ENCODE results near the gene PTPRN2. TPM values are rescaled to one million over a fixed set of nuclear protein-coding genes. Genes with fewer than 3 reads are reported as not detected.

The PTPRN2 gene
- total RNA-seq, 1 experiment from 2014 or later = 1.1 TPM

DNA sequence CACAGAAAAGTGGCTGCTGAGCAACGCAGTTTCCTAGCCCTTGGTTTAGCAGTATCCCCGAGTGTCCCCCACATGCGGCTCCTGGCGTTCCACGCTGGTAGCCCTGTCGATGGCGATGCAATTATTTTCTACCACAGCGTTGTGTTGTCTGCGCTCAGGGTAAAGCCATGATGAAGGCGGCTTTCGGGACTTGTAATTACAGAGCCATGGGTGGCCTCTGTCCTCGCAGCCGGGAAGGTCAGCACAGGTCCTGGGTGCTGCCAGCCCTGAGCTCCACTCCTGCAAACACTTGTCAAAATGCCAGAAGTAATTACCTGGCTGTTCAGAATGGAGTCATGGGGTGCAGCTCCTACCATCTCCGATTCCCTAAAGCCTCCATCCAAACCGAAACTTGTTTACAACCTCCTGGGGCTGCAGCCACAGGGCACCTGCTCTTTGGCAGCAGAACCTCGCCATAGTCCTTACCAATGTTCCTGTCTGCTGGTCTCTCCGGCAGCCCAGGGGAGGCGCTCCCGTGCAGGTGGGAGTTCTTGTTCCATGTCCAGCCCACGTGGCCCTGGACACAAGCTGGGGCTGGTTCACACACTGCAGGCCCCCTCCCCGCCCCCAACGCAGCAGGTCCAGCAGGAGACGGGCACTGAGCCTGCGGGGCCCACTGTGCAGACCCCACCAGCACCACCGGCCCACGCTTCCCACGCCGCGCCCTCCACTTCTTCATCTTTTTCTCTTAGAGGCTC, 512.6 kb downstream of the PTPRN2 start:
- Histone ChIP-seq H3K27me3 (ENCODE audit: control insufficient read depth, insufficient read depth, low read length) (peaks cover 3% of the 10 kb centered on the region; the same call in 1 of the 2 replicates), H3K4me1 (ENCODE audit: control insufficient read depth, insufficient read depth, low read length) (no peaks in the 10 kb centered on the region), H3K36me3 (ENCODE audit: control insufficient read depth, insufficient read depth, low read length) (no peaks in the 10 kb centered on the region), H3K9me3 (ENCODE audit: control insufficient read depth, insufficient read depth, low read depth, low read length) (no peaks in the 10 kb centered on the region), H3K27ac (ENCODE audit: low read length) (no peak overlapping the region), H3K4me3 (ENCODE audit: low read depth in 2 of 2, low read length in 2 of 2) (no peak overlapping the region)
- BruUV-seq (replicated peaks) = no TSS peak
- no peak for TF ChIP-seq POLR2AphosphoS5 (IDR thresholded peaks at IDR 0.05; ENCODE audit: low read depth, low read length)
- TF ChIP-seq, protein P1, sequence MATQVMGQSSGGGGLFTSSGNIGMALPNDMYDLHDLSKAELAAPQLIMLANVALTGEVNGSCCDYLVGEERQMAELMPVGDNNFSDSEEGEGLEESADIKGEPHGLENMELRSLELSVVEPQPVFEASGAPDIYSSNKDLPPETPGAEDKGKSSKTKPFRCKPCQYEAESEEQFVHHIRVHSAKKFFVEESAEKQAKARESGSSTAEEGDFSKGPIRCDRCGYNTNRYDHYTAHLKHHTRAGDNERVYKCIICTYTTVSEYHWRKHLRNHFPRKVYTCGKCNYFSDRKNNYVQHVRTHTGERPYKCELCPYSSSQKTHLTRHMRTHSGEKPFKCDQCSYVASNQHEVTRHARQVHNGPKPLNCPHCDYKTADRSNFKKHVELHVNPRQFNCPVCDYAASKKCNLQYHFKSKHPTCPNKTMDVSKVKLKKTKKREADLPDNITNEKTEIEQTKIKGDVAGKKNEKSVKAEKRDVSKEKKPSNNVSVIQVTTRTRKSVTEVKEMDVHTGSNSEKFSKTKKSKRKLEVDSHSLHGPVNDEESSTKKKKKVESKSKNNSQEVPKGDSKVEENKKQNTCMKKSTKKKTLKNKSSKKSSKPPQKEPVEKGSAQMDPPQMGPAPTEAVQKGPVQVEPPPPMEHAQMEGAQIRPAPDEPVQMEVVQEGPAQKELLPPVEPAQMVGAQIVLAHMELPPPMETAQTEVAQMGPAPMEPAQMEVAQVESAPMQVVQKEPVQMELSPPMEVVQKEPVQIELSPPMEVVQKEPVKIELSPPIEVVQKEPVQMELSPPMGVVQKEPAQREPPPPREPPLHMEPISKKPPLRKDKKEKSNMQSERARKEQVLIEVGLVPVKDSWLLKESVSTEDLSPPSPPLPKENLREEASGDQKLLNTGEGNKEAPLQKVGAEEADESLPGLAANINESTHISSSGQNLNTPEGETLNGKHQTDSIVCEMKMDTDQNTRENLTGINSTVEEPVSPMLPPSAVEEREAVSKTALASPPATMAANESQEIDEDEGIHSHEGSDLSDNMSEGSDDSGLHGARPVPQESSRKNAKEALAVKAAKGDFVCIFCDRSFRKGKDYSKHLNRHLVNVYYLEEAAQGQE (IDR thresholded peaks at IDR 0.05; ENCODE audit: insufficient read depth in 1 of 2, low read depth in 2 of 2, low read length in 1 of 2) = no peak
- no peak for TF ChIP-seq TCF7L2 (IDR thresholded peaks at IDR 0.05; ENCODE audit: low read depth, low read length)
- TF ChIP-seq CTCF (IDR thresholded peaks at IDR 0.05) = no peak
- TF ChIP-seq SIN3A (IDR thresholded peaks at IDR 0.05; ENCODE audit: borderline replicate concordance, insufficient read depth, low read depth, low read length) = no peak
- POLR2A ChIA-PET = no interaction called here
- DNase-seq (ENCODE audit: low read depth, low spot score) (no peak), ATAC-seq (no peak)
- intact Hi-C loops (cut with micrococcal nuclease; ENCODE audit: unreplicated experiment) = no loop called here
- CTCF ChIA-PET = no interaction called here
- in situ Hi-C loops (cut with HindIII; ENCODE audit: low pct_unique_long_range_greater_than_20kb, low sequenced_read_pairs) = no loop called here

- H3K27ac ChIP-seq (ENCODE audit: low read length) = no peak overlapping the region
- no peaks in the 10 kb centered on the region for H3K9me3 ChIP-seq (ENCODE audit: control insufficient read depth, insufficient read depth, low read depth, low read length)
- H3K27me3 ChIP-seq (ENCODE audit: control insufficient read depth, insufficient read depth, low read length) = peaks cover 3% of the 10 kb centered on the region; the same call in 1 of the 2 replicates
- no peaks in the 10 kb centered on the region for H3K4me1 ChIP-seq (ENCODE audit: control insufficient read depth, insufficient read depth, low read length)
- DNase-seq (ENCODE audit: low read depth, low spot score) = no peak
- ATAC-seq = no peak
- in situ Hi-C loops (cut with HindIII; ENCODE audit: low pct_unique_long_range_greater_than_20kb, low sequenced_read_pairs) = no loop called here
- BruUV-seq (replicated peaks) = no TSS peak
- POLR2A ChIA-PET = no interaction called here
- TF ChIP-seq SIN3A (IDR thresholded peaks at IDR 0.05; ENCODE audit: borderline replicate concordance, insufficient read depth, low read depth, low read length) (no peak), TCF7L2 (IDR thresholded peaks at IDR 0.05; ENCODE audit: low read depth, low read length) (no peak), CTCF (IDR thresholded peaks at IDR 0.05) (no peak), POLR2AphosphoS5 (IDR thresholded peaks at IDR 0.05; ENCODE audit: low read depth, low read length) (no peak)
- TF ChIP-seq, protein P1 (IDR thresholded peaks at IDR 0.05; ENCODE audit: insufficient read depth in 1 of 2, low read depth in 2 of 2, low read length in 1 of 2) = no peak
- H3K36me3 ChIP-seq (ENCODE audit: control insufficient read depth, insufficient read depth, low read length) = no peaks in the 10 kb centered on the region
- H3K4me3 ChIP-seq (ENCODE audit: low read depth in 2 of 2, low read length in 2 of 2) = no peak overlapping the region
- CTCF ChIA-PET = no interaction called here
- intact Hi-C loops (cut with micrococcal nuclease; ENCODE audit: unreplicated experiment) = no loop called here
Observed at GRCh38 chr7:158073845-158074840, 513.5 kb downstream of the PTPRN2 start.
